AG09319 (cell line): ENCODE data around the gene EGFR.

ENCODE experiments used
- DNase-seq: peaks from one replicate; pipeline ENCODE4 v3.0.0-alpha.2; 2010; ENCODE audit warnings: low read depth; ENCODE audit errors: extremely low read depth
- CTCF ChIP-seq: IDR thresholded peaks from 2 replicates; pipeline ENCODE4 v1.5.1; 2011; ENCODE audit warnings: low read depth, mild to moderate bottlenecking, inconsistent platforms, low read length, moderate library complexity

EGFR gene

GRCh38 chr7:55063633-55064032, 44.8 kb downstream of the EGFR start:
- DNase-seq = no peak
- TF ChIP-seq CTCF = no peak

GRCh38 chr7:55065079-55065478, 46.3 kb downstream of the EGFR start:
- peak; percentile 91 for DNase-seq

GRCh38 chr7:55065511-55066229, 46.9 kb downstream of the EGFR start:
- TF ChIP-seq CTCF = peak; percentile 22
- peak; percentile 49 for DNase-seq

More at GRCh38 chr7:55065079-55065478, 46.3 kb downstream of the EGFR start:
- TF ChIP-seq CTCF = no peak

GRCh38 chr7:55066524-55066923, 47.7 kb downstream of the EGFR start:
- no peak; the same call in 1 of the 2 replicates for TF ChIP-seq CTCF
- no peak for DNase-seq

GRCh38 chr7:55066938-55067337, 48.1 kb downstream of the EGFR start:
- DNase-seq = no peak
- no peak for TF ChIP-seq CTCF

- no peak for DNase-seq
- no peak for TF ChIP-seq CTCF
Observed at GRCh38 chr7:55067748-55068147, 48.9 kb downstream of the EGFR start.

- no peak for TF ChIP-seq CTCF
- DNase-seq = no peak
Observed at GRCh38 chr7:55069271-55069792, 50.5 kb downstream of the EGFR start.
